GM15510 (cell line): ENCODE data around the gene UNC45B.

Experiments
- POLR2A ChIP-seq: IDR thresholded peaks from 3 replicates; pipeline ENCODE4 v1.6.1; 2011; ENCODE audit warnings: borderline replicate concordance; ENCODE audit not compliant: insufficient read length; ENCODE audit errors: extremely low read depth

The UNC45B gene

DNA sequence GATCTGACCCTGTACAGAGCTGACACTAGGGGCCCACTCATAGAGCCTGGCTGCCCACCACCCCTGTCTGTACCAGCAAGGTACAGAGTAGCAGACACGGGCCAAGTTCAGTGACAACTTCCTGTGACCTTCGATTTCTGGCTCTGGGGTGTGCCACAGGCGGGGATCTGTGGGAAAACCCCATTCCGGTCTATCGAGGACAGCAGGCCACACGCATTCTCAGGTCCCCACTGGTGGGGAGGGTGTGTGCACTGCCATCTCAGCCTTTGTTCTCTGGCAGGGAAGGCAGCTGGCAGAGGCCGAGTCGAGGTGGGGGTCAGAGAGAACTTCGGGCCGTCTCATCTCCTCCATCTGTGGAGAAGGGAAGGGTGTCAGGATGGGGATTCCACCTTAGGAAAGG, 15.5 kb upstream of the UNC45B start:
- no peak for TF ChIP-seq POLR2A

- no peak for TF ChIP-seq POLR2A
Observed at GRCh38 chr17:35132816-35133550, 14.6 kb upstream of the UNC45B start.

- TF ChIP-seq POLR2A: no peak
Observed at GRCh38 chr17:35135322-35135721, 12.3 kb upstream of the UNC45B start.

DNA sequence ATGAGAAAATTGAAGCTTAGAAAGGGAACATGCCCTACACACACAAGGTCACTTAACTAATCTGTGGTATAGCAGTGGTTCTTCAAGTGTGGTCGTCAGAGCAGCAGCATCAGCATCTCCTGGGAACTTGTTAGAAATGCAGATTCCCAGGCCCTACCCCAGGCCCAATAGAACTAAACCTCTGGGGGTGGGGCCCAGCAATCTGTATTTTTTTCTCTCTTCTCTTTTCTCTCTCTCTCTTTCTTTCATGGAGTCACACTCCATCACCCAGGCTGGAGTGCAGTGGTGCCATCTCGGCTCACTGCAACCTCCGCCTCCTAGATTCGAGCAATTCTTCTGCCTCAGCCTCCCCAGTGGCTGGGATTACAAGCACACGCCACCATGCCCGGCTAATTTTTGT, 9.4 kb upstream of the UNC45B start:
- no peak for TF ChIP-seq POLR2A

DNA sequence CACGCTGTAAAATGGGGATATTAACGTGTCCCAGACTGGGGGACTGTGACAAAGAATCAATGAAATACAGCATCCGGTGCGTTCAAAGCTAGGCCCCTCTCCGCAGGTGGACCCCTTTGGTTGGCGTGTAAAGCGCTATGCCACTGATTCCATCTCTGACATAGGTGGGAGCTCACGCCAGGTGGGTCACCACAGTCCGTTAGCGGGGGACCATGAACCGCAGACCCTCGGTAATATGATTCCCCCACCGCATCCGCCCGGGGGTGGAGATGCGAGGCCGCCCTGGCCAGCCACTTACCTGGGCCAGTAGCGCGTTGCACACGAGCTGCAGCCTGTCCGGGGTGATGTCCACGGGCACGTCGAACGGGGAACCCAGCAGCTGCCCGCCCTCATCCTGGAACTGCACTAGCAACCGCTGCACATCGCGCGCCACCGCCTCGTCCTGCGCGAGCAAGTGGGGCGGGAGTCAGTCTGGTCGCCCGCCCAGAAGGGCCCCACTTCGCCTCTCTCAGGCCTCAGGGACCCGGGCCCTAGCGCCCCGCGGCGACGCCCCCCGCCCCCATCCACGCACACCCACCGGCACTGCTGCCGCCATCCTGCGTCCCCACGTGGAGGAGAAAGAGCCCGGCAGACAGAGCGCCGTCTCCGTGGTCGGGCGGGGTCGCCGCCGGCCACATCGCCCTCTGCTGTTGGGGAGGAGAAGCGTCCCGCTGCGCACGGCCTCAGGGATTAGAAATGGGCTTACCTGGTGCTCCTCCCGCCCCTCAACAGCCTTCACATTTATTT, 5.7 kb upstream of the UNC45B start, which contains the start of gene NLE1:
Gene NLE1 (minus strand): TSS at position 623 of the 786 bp plus-strand sequence. CDS start 28 bp downstream, at position 595.
- peak; percentile 74 for TF ChIP-seq POLR2A

DNA sequence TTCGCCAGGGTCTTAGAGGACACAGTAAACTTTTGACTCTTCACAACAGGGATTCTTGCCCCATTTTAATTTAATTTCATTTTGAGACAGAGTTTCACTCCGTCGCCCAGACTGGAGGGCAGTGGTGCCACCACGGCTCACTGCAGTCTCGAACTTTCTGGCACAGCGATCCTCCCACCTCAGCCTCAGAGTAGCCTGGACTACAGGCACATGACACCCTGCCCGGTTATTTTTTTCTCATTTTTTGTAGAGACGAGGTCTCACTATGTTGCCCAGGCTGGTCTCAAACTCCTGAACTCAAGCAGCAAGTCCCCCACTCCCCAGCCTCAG, 5.2 kb upstream of the UNC45B start:
- TF ChIP-seq POLR2A: no peak

DNA sequence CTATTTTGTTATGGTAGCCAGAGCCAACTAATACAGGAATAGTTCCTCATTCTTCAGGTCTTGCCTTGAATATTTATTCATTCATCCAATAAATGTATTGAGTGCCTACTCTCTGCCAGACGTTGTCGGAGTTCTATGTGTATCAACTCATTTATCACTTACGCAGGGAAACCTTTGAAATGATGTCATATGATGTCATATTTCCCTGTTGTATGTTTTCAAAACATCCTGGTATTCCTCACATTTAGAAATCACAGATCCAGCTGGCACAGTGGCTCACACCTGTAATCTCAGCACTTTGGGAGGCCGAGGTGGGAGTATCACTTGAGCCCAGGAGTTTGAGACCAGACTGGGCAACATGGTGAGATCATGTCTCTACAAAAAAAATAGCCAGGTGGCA, 2.8 kb upstream of the UNC45B start:
- no peak for TF ChIP-seq POLR2A

DNA sequence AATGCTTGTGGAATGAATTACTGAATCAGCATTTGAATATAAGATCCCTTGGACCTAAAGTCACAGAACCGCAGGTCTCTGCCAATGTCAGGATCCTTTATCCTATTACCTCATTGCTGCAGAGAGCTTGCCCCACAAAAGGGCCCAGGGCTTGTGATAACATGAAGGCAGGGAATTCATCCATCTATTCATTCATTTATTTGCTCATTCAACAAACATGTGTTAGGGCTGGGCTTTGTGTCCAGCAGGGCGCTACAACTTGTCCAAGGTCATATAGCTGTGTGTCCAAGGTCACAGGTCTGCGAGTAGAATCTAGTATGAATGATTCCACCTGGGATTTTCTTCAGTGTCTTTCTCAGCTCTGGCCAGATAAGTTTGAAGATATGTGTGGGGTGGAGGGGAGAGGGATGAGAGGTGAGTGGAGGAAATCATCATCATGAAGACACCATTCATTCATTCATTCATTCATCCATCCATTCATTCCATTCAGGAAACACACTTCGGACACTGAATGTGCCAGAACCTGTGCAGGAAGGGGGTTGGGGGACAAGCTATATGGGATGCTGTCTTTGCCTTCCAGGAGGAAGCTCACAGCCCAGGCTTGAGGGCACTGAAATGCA, 1.3 kb upstream of the UNC45B start:
- TF ChIP-seq POLR2A: no peak

GRCh38 chr17:35148144-35148543, 527 bp downstream of the UNC45B start:
- TF ChIP-seq POLR2A: no peak

GRCh38 chr17:35149941-35150340, 2.3 kb downstream of the UNC45B start:
- no peak for TF ChIP-seq POLR2A

GRCh38 chr17:35152421-35153140, 5.0 kb downstream of the UNC45B start:
- no peak for TF ChIP-seq POLR2A

DNA sequence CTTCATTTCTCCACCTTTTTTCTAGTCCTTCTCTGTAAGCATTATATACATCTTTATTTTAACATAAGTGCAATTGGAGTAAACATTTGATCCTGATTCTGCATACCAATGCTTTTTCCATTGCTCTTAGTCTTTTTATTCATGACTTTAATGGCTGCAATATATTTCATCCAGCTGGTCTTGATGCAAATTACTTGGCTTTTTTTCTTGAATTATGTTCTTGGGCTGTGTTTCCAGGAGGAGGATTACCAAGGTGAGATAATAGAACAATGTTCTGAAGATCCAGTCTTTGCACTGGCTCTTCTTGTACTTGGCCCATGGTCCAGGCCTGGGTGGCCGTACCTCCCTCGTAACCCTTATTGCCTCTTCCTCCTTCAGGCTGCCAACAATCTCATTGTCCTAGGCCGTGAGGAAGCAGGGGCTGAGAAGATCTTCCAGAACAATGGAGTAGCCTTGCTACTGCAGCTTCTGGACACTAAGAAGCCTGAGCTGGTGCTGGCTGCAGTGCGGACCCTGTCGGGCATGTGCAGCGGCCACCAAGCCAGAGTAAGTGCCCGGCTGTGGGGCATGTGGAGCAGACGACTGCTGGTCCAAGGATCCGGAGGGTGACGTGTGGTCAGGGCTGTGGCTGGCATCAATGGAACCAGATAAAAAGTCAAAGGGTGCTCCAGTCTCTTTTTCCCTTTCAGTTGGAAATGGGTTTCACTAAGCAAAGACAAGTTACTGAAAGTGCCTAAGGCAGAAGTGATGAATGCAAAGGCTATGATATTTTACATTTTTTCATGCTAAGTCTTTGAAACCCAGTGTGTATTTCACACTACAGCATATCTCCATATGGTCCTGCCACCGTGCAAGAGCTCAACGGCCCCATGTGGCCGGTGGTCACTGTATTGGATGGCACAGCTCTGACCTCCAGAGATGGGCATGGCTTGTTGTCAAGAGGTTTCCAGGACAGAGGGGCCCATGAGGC, 6.9 kb downstream of the UNC45B start:
- TF ChIP-seq POLR2A: no peak

GRCh38 chr17:35155246-35155645, 7.6 kb downstream of the UNC45B start:
- no peak for TF ChIP-seq POLR2A

- TF ChIP-seq POLR2A: no peak
Observed at GRCh38 chr17:35159940-35160339, 12.3 kb downstream of the UNC45B start.
